A549 (cell line): ENCODE data around the gene DCAF7. TPM values are rescaled to one million over a fixed set of nuclear protein-coding genes. Genes with fewer than 3 reads are reported as not detected.

Source experiments
- ATAC-seq, 2 experiments: fragments of 200-7000 bp in 1 of 2; fragments of >200 bp in 1 of 2; cut with Nextera tagmentation in 1 of 2; cut with Tn5 transposase in 1 of 2; 3 replicates each; pipeline versions ENCODE4 v1.8.0 to v1.9.1; 2018 to 2020; ENCODE audit warnings: mild to moderate bottlenecking in 1 of 2, moderate library complexity in 1 of 2
- CTCF ChIA-PET: fragments of 300-600 bp; sonication (Branson Sonifier 250); formaldehyde crosslinking; extraction: SDS; loops from one replicate; lab custom pipeline; 2021; ENCODE audit warnings: antibody characterized with exemption, inconsistent platforms; lab: Yijun Ruan, JAX
- POLR2A ChIA-PET: fragments of 350-600 bp; formaldehyde crosslinking; extraction: SDS; loops from one replicate; lab custom pipeline; 2021; ENCODE audit warnings: antibody characterized with exemption, inconsistent platforms; lab: Yijun Ruan, JAX
- DNase-seq, 2 experiments: peaks; one replicate each; pipeline versions ENCODE4 v3.0.0 to v3.0.0-alpha.2; 2011 to 2016; ENCODE audit warnings: low read depth in 1 of 2, low spot score in 1 of 2
- FAIRE-seq: peaks from 2 replicates; lab custom pipeline; 2011; peaks lifted over from hg19 to GRCh38; lab: Jason Lieb, UNC
- H3K27ac ChIP-seq, 2 experiments: fragments of >200 bp; sonication (Bioruptor Twin); formaldehyde crosslinking; 3 replicates each; pipeline ENCODE4 v1.5.1; 2016 to 2017
- H3K4me1 ChIP-seq: fragments of >200 bp; sonication (Bioruptor Twin); formaldehyde crosslinking; 3 replicates; pipeline ENCODE4 v1.6.1; 2016
- H3K4me2 ChIP-seq: fragments of >200 bp; sonication (Bioruptor Twin); formaldehyde crosslinking; 3 replicates; pipeline ENCODE4 v1.6.1; 2016
- H3K4me3 ChIP-seq: fragments of >200 bp; sonication (Bioruptor Twin); formaldehyde crosslinking; 3 replicates; pipeline ENCODE4 v1.5.1; 2016
- H3K9me3 ChIP-seq: fragments of >200 bp; sonication (Bioruptor Twin); formaldehyde crosslinking; 3 replicates; pipeline ENCODE4 v1.6.1; 2016
- ATOH8 ChIP-seq: fragments of 250-450 bp; sonication (Bioruptor Pico); IDR thresholded peaks from 2 replicates; pipeline ENCODE4 v1.5.0; 2020; ENCODE audit warnings: low read depth, mild to moderate bottlenecking, moderate library complexity
- BCL3 ChIP-seq: fragments of >200 bp; sonication (Bioruptor Twin); formaldehyde crosslinking; IDR thresholded peaks from 3 replicates; pipeline ENCODE4 v1.6.1; 2016
- CBX2 ChIP-seq: fragments of 200-600 bp; sonication (generic); IDR thresholded peaks from 2 replicates; pipeline ENCODE4 v1.6.1; 2016; ENCODE audit warnings: low read depth, mild to moderate bottlenecking, borderline replicate concordance
- CBX8 ChIP-seq: fragments of 200-600 bp; sonication (generic); IDR thresholded peaks from 2 replicates; pipeline ENCODE4 v1.6.1; 2016
- CHD4 ChIP-seq: fragments of 200-600 bp; sonication (generic); IDR thresholded peaks from 2 replicates; pipeline ENCODE4 v1.6.1; 2016; ENCODE audit warnings: antibody characterized with exemption, mild to moderate bottlenecking, borderline replicate concordance
- EHF ChIP-seq: fragments of 250-450 bp; sonication (Bioruptor Pico); IDR thresholded peaks from 2 replicates; pipeline ENCODE4 v1.5.0; 2020; ENCODE audit warnings: mild to moderate bottlenecking
- ELK1 ChIP-seq: fragments of 150-350 bp; IDR thresholded peaks from 2 replicates; pipeline ENCODE4 v1.6.1; 2014; ENCODE audit warnings: low read depth, mild to moderate bottlenecking, low read length
- EP300 ChIP-seq, 2 experiments: fragments of >200 bp; sonication (Bioruptor Twin); formaldehyde crosslinking; IDR thresholded peaks; 2 replicates in 1 of 2; 3 replicates in 1 of 2; pipeline ENCODE4 v1.6.1; 2016 to 2017
- FOSB ChIP-seq: fragments of 250-450 bp; sonication (Bioruptor Pico); IDR thresholded peaks from 2 replicates; pipeline ENCODE4 v1.5.0; 2020; ENCODE audit warnings: mild to moderate bottlenecking, moderate library complexity
- FOSL2 ChIP-seq, 2 experiments: fragments of 450-650 bp in 1 of 2; fragments of >200 bp in 1 of 2; sonication (Bioruptor Twin) in 1 of 2; formaldehyde crosslinking; IDR thresholded peaks; 2 replicates each; pipeline versions ENCODE4 v1.5.0 to v1.6.1; 2016 to 2020; ENCODE audit warnings: mild to moderate bottlenecking in 1 of 2, moderate library complexity in 1 of 2
- FOXS1 ChIP-seq: fragments of 250-450 bp; sonication (Bioruptor Pico); IDR thresholded peaks from 2 replicates; pipeline ENCODE4 v1.5.0; 2020; ENCODE audit warnings: mild to moderate bottlenecking, moderate library complexity
- GATA3 ChIP-seq: IDR thresholded peaks from 2 replicates; pipeline ENCODE4 v1.6.1; 2012; ENCODE audit warnings: borderline replicate concordance
- HDAC2 ChIP-seq: fragments of 200-600 bp; sonication (generic); IDR thresholded peaks from 2 replicates; pipeline ENCODE4 v1.6.1; 2016
- HEYL ChIP-seq: fragments of 250-450 bp; sonication (Bioruptor Pico); IDR thresholded peaks from 2 replicates; pipeline ENCODE4 v1.8.0; 2021; ENCODE audit warnings: mild to moderate bottlenecking, moderate library complexity
- HOXA7 ChIP-seq: fragments of 250-450 bp; sonication (Bioruptor Pico); IDR thresholded peaks from 2 replicates; pipeline ENCODE4 v1.5.0; 2020; ENCODE audit warnings: mild to moderate bottlenecking, moderate library complexity
- HOXB5 ChIP-seq: fragments of 250-450 bp; sonication (Bioruptor Pico); IDR thresholded peaks from 2 replicates; pipeline ENCODE4 v1.5.0; 2020; ENCODE audit warnings: mild to moderate bottlenecking, moderate library complexity
- JUNB ChIP-seq: fragments of >200 bp; sonication (Bioruptor Twin); formaldehyde crosslinking; IDR thresholded peaks from 2 replicates; pipeline ENCODE4 v1.6.1; 2016
- MAFK ChIP-seq: fragments of 450-650 bp; IDR thresholded peaks from 2 replicates; pipeline ENCODE4 v1.6.1; 2014; ENCODE audit not compliant: partially characterized antibody
- MAX ChIP-seq: IDR thresholded peaks from 2 replicates; pipeline ENCODE4 v1.6.1; 2012
- NPAS2 ChIP-seq: fragments of 250-450 bp; sonication (Bioruptor Pico); IDR thresholded peaks from 2 replicates; pipeline ENCODE4 v1.8.0; 2022; ENCODE audit warnings: mild to moderate bottlenecking, moderate library complexity, borderline replicate concordance
- NR3C1 ChIP-seq: fragments of >200 bp; sonication (Bioruptor Twin); formaldehyde crosslinking; IDR thresholded peaks from 3 replicates; pipeline ENCODE4 v1.6.1; 2017
- PHF8 ChIP-seq: fragments of 200-600 bp; sonication (generic); IDR thresholded peaks from 2 replicates; pipeline ENCODE4 v1.6.1; 2016; ENCODE audit warnings: low read depth, mild to moderate bottlenecking, antibody characterized with exemption, moderate library complexity, borderline replicate concordance
- POLR2AphosphoS2 ChIP-seq: conservative IDR thresholded peaks from 2 replicates; pipeline ENCODE4 v1.6.1; 2012; ENCODE audit warnings: low read length, improper control_type of control experiment, inconsistent platforms
- RCOR1 ChIP-seq: fragments of 150-350 bp; IDR thresholded peaks from 2 replicates; pipeline ENCODE4 v1.6.1; 2014; ENCODE audit warnings: antibody characterized with exemption, low read length, low read depth
- RFX5 ChIP-seq: fragments of 450-650 bp; IDR thresholded peaks from 2 replicates; pipeline ENCODE4 v1.7.1; 2014; ENCODE audit warnings: antibody characterized with exemption, mild to moderate bottlenecking, moderate library complexity
- SMC3 ChIP-seq: fragments of >200 bp; sonication (Bioruptor Twin); formaldehyde crosslinking; IDR thresholded peaks from 3 replicates; pipeline ENCODE4 v1.6.1; 2018; ENCODE audit warnings: inconsistent platforms
- ZFP36 ChIP-seq: fragments of 450-650 bp; IDR thresholded peaks from 2 replicates; pipeline ENCODE4 v1.6.1; 2014; ENCODE audit warnings: borderline replicate concordance; ENCODE audit not compliant: partially characterized antibody
- ZNF302 ChIP-seq: fragments of 250-450 bp; sonication (Bioruptor Pico); IDR thresholded peaks from 2 replicates; pipeline ENCODE4 v1.9.0; 2021; ENCODE audit warnings: inconsistent platforms, mild to moderate bottlenecking, moderate library complexity
- WGBS: methylation state at CpG from one replicate; pipeline ENCODE4 v1.1.6; 2017; ENCODE audit errors: missing lambda C conversion rate; 5-methylcytosine and 5-hydroxymethylcytosine counted together
- polyA plus RNA-seq, 4 experiments: library from polyadenylated mRNA; depleted of rRNA in 3 of 4; stranded (reverse); fragments of >200 nt; fragmentation: RNase III in 1 of 4; extraction: RNeasy Plus Mini Kit Qiagen cat#74134 plus additional on column Dnase treatment in 1 of 4; gene quantifications; 2 replicates in 3 of 4; 3 replicates in 1 of 4; pipeline ENCODE4 v1.2.3, GENCODE V29; 2011 to 2017
- TF ChIP-seq, protein P1 (sequence below): IDR thresholded peaks from 2 replicates; pipeline ENCODE4 v1.6.1; 2012; ENCODE audit warnings: low read depth, borderline replicate concordance
- TF ChIP-seq, protein P2 (sequence below): fragments of >200 bp; sonication (Bioruptor Twin); formaldehyde crosslinking; IDR thresholded peaks from 2 replicates; pipeline ENCODE4 v1.6.1; 2016

Gene DCAF7
- polyA plus RNA-seq, 2 of the 4 experiments (the other 2 are of a cell fraction) = 37.9 to 51.4 TPM

GRCh38 chr17:63563339-63563738, 13.1 kb downstream of the DCAF7 start (continued):
- TF ChIP-seq, protein P1, sequence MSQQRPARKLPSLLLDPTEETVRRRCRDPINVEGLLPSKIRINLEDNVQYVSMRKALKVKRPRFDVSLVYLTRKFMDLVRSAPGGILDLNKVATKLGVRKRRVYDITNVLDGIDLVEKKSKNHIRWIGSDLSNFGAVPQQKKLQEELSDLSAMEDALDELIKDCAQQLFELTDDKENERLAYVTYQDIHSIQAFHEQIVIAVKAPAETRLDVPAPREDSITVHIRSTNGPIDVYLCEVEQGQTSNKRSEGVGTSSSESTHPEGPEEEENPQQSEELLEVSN = no peak
- TF ChIP-seq NR3C1 = no peak
- TF ChIP-seq ZNF302 (CRISPR knock-in tag) = no peak
- TF ChIP-seq MAX = no peak

- CTCF ChIA-PET = interaction anchor here (0.9 to 1.9 kb wide), 4 partner anchors 47 to 139 kb away, joined by 3 to 7 read pairs (median 6); no protein-coding TSS in a partner anchor
- Histone ChIP-seq H3K4me2 (no peak overlapping the region), H3K9me3 (no peaks in the 10 kb centered on the region), H3K27ac (no peak overlapping the region), H3K4me1 (no peaks in the 10 kb centered on the region), H3K4me3 (no peak overlapping the region)
- POLR2A ChIA-PET = no interaction called here
- TF ChIP-seq FOSB (CRISPR knock-in tag) = no peak
- TF ChIP-seq POLR2AphosphoS2 = no peak
- TF ChIP-seq JUNB = no peak
- TF ChIP-seq PHF8 = no peak
- TF ChIP-seq RFX5 = no peak
- TF ChIP-seq ELK1 = no peak
- TF ChIP-seq ZFP36 = no peak
- TF ChIP-seq FOSL2 (IDR thresholded peaks at IDR 0.05) = no peak
- no peak for TF ChIP-seq FOSL2 (CRISPR knock-in tag; IDR thresholded peaks at IDR 0.05)
- TF ChIP-seq ZNF302 (CRISPR knock-in tag) = no peak
- no peak for TF ChIP-seq EP300 (IDR thresholded peaks at IDR 0.05)
- TF ChIP-seq SMC3 = no peak
- TF ChIP-seq EHF (CRISPR knock-in tag) = no peak
- TF ChIP-seq ATOH8 = no peak
- TF ChIP-seq NPAS2 (CRISPR knock-in tag) = no peak
- TF ChIP-seq HDAC2 = no peak
- TF ChIP-seq, protein P2, sequence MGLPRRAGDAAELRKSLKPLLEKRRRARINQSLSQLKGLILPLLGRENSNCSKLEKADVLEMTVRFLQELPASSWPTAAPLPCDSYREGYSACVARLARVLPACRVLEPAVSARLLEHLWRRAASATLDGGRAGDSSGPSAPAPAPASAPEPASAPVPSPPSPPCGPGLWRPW = no peak
- TF ChIP-seq RCOR1 = no peak
- TF ChIP-seq HOXB5 (CRISPR knock-in tag) = no peak
- ATAC-seq = peak in 1 of 2 experiments; percentile 49; a peak in 3 of 6 replicates
- WGBS = 92% methylated on average over 5 of the region's 5 CpGs
- no peak for FAIRE-seq
- DNase-seq = no peak
These were observed 14.3 kb downstream of the DCAF7 start for GRCh38 chr17:63564562-63564961.

- FAIRE-seq (no peak), ATAC-seq (no peak), DNase-seq (no peak)
- 92% methylated on average over 1 of the region's 1 CpG for WGBS
- H3K4me1 ChIP-seq = peaks cover 8% of the 10 kb centered on the region; the same call in 1 of the 3 replicates
- ChIA-PET POLR2A (no interaction called here), CTCF (interaction anchor here (0.8 to 2.7 kb wide), 6 partner anchors 16 to 142 kb away, joined by 3 to 13 read pairs (median 4); partner anchors contain the start of gene MAP3K3)
- no peak overlapping the region for H3K4me3 ChIP-seq
- H3K9me3 ChIP-seq = no peaks in the 10 kb centered on the region
- H3K4me2 ChIP-seq = no peak overlapping the region
- H3K27ac ChIP-seq = no peak overlapping the region
- TF ChIP-seq ELK1 (no peak), CBX2 (no peak), HEYL (no peak), ATOH8 (no peak), CHD4 (no peak), JUNB (no peak), FOXS1 (CRISPR knock-in tag) (no peak), GATA3 (no peak), HOXA7 (CRISPR knock-in tag) (no peak), CBX8 (no peak), HOXB5 (CRISPR knock-in tag) (no peak), BCL3 (no peak), MAFK (no peak)
- TF ChIP-seq, protein P1 = no peak
These were observed 17.0 kb downstream of the DCAF7 start for GRCh38 chr17:63567229-63567628.
